Ecto neural progenitor cell (in vitro differentiated cells): ENCODE measurements around the gene ZAR1L.
A peak's percentile ranks its signal among the peaks of the same experiment; 100 is the strongest.
"Not testable (repeated sequence)": the region's sequence is repeated elsewhere in the genome, so short reads cannot be mapped to it uniquely, and the experiment has no call there.

ENCODE experiments used
- DNase-seq: peaks from one replicate; pipeline ENCODE4 v3.0.0-alpha.2; 2018; ENCODE audit warnings: low spot score

ZAR1L gene

GRCh38 chr13:32315238-32316027, at the start of gene ZAR1L, which contains the start of gene BRCA2:
TSS of gene ZAR1L (minus strand) at chr13:32315363. CDS start at chr13:32311925, 3,438 bp downstream.
TSS of gene BRCA2 (plus strand) at chr13:32315508. CDS start at chr13:32316461, 953 bp downstream.
- peak; percentile 89 for DNase-seq

GRCh38 chr13:32362574-32362973, 47.4 kb upstream of the ZAR1L start:
- DNase-seq, result no peak

- not testable (repeated sequence) for DNase-seq
Measured at GRCh38 chr13:32355935-32356334, 40.8 kb upstream of the ZAR1L start.

- no peak for DNase-seq
Measured at GRCh38 chr13:32354040-32354439, 38.9 kb upstream of the ZAR1L start.

- DNase-seq, result not testable (repeated sequence)
Measured at GRCh38 chr13:32350839-32351441, 35.8 kb upstream of the ZAR1L start.

GRCh38 chr13:32347651-32348050, 32.5 kb upstream of the ZAR1L start:
- no peak for DNase-seq

GRCh38 chr13:32340914-32341313, 25.8 kb upstream of the ZAR1L start:
- DNase-seq, result no peak

- no peak for DNase-seq
Measured at GRCh38 chr13:32334671-32335070, 19.5 kb upstream of the ZAR1L start.

GRCh38 chr13:32330441-32330840, 15.3 kb upstream of the ZAR1L start:
- no peak for DNase-seq

- no peak for DNase-seq
Measured at GRCh38 chr13:32323912-32324311, 8.7 kb upstream of the ZAR1L start.

- DNase-seq, result no peak
Measured at GRCh38 chr13:32320528-32320927, 5.4 kb upstream of the ZAR1L start.

- no peak for DNase-seq
Measured at GRCh38 chr13:32317716-32318465, 2.7 kb upstream of the ZAR1L start.

- no peak for DNase-seq
Measured at GRCh38 chr13:32316501-32316900, 1.3 kb upstream of the ZAR1L start.

GRCh38 chr13:32316028-32316339, 821 bp upstream of the ZAR1L start:
- DNase-seq, result no peak

- peak; percentile 50 for DNase-seq
Measured at GRCh38 chr13:32314271-32315237, 609 bp downstream of the ZAR1L start.

- DNase-seq, result no peak
Measured at GRCh38 chr13:32311188-32311897, 3.8 kb downstream of the ZAR1L start.

- DNase-seq, result no peak
Measured at GRCh38 chr13:32310134-32310706, 4.9 kb downstream of the ZAR1L start.

- no peak for DNase-seq
Measured at GRCh38 chr13:32309312-32310133, 5.6 kb downstream of the ZAR1L start.

GRCh38 chr13:32305646-32306045, 9.5 kb downstream of the ZAR1L start:
- DNase-seq, result no peak

- no peak for DNase-seq
Measured at GRCh38 chr13:32302461-32302860, 12.7 kb downstream of the ZAR1L start.
